G401 (cell line): Measurements from ENCODE around the gene CMIP. TPM values are rescaled to one million over a fixed set of nuclear protein-coding genes. Genes with fewer than 3 reads are reported as not detected.
"Not testable (repeated sequence)": the region's sequence is repeated elsewhere in the genome, so short reads cannot be mapped to it uniquely, and the experiment has no call there.

Experiments used
- DNase-seq: peaks from one replicate; pipeline ENCODE4 v3.0.0-alpha.2; 2015; ENCODE audit warnings: low spot score
- in situ Hi-C: cut with HindIII; loops from 2 replicates; pipeline ENCODE4 v1.10.0; 2016; ENCODE audit warnings: low sequenced_read_pairs, mixed read lengths
- total RNA-seq: library from RNA; depleted of rRNA; stranded (reverse); fragments of >200 nt; shearing (Covaris generic); gene quantifications from 2 replicates; pipeline ENCODE4 v1.2.3, GENCODE V29; 2014

The CMIP gene
- total RNA-seq, 1 experiment from 2014 or later = 8.6 TPM

DNA sequence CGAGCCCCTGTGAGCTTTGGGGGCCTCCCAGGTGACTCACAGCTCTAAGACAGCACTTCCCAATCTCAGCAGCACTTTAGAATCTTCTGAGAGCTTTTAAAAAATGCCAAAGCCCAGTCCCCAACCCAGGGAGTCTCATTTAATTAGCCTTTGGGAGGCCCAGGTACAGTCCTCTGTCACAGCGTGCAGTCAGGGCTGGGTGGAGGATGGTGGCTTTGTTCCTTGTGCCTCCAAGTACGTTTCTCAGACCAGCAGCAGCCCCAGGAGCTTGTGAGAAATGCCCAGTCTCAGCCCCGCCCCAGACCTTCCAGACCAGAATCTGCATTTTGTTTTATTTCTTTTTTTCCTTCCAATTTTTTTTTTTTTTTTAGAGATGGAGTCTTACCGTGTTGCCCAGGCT lies 27.4 kb upstream of the CMIP start:
- DNase-seq = no peak
- in situ Hi-C loops = no loop called here

GRCh38 chr16:81419806-81420205 lies 24.8 kb upstream of the CMIP start:
- in situ Hi-C loops = no loop called here
- no peak for DNase-seq

DNA sequence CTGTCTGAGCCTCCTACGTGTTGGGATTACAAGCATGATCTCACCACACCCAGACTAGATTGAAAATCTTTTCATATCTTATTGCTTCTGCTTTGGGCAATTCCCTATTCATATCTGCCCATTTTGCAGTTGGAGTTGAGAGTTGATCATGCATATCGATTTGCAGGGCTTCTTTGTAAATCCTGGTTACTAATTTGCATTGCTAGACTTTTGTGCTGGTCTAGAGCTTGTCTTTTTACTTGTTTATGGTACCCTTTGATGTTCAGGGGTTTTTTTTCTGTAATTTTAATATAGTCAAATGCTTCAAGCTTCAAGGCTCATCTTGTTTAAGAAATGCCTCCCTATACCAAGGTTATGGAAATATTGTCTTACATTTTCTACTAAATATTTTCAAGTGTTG lies 23.5 kb upstream of the CMIP start:
- in situ Hi-C loops = no loop called here
- no peak for DNase-seq

GRCh38 chr16:81421536-81421935 lies 23.1 kb upstream of the CMIP start:
- DNase-seq = no peak
- in situ Hi-C loops = no loop called here

DNA sequence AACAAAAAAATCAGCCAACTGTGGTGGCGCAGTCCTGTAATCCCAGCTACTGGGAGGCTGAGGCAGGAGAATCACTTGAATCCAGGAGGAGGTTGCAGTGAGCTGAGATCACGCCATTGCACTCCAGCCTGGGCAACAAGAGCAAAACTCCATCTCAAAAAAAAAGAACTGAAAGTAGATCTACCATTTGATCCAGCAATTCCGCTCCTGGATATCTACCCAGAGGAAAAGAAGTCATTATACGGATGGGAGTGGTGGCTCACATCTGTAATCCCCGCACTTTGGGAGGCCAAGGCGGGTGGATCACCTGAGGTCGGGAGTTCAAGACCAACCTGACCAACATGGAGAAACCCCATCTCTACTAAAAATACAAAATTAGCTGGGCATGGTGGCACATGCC lies 22.5 kb upstream of the CMIP start:
- in situ Hi-C loops, DNase-seq: not testable (repeated sequence)

GRCh38 chr16:81424771-81425170 lies 19.8 kb upstream of the CMIP start:
- DNase-seq = no peak
- in situ Hi-C loops = no loop called here

DNA sequence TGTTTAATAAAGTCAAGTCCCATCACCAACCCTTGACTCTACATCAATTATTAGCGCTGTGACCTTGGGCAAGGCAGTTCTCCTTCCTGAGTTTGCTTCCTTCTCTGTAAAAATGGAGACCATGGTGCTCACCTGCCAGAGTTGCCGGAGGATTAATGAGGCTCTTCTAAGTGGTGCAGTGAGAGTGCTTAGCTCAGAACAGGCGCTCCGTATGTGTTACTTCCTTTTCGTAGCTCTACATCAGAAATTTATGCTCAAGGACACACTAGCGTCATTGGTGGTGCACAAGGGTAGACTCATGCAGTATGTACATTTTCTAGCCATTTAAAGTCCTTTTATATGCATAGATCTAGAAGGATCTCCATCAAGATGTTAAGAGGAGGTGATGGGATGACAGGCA lies 17.4 kb upstream of the CMIP start:
- in situ Hi-C loops = no loop called here
- DNase-seq = no peak

DNA sequence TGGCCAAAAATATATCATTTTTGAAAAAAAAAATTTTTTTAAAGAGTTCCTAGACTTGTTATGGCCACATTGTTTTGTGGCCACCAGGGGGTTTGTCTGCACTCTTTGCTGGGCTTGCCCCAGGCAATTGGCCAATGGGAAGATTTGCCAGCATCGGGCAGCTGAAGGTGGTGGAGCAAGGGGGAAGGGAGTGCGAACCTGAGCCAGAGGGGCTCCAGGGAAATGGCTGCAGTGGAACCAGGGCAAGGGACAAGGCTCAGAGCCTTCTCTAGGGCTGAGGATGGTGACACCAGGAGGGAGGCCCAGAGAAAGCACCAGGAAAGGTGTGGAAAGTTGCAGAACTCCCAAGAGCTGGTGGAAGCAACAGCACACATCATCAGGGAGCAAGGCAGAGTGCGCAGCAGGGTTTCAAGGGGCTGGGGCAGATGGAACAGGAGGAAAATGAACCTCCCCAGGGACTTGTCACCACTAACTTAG lies 15.5 kb upstream of the CMIP start:
- in situ Hi-C loops = no loop called here
- DNase-seq = peak; percentile 23

GRCh38 chr16:81431554-81432353 lies 12.9 kb upstream of the CMIP start:
- in situ Hi-C loops = no loop called here
- no peak for DNase-seq

DNA sequence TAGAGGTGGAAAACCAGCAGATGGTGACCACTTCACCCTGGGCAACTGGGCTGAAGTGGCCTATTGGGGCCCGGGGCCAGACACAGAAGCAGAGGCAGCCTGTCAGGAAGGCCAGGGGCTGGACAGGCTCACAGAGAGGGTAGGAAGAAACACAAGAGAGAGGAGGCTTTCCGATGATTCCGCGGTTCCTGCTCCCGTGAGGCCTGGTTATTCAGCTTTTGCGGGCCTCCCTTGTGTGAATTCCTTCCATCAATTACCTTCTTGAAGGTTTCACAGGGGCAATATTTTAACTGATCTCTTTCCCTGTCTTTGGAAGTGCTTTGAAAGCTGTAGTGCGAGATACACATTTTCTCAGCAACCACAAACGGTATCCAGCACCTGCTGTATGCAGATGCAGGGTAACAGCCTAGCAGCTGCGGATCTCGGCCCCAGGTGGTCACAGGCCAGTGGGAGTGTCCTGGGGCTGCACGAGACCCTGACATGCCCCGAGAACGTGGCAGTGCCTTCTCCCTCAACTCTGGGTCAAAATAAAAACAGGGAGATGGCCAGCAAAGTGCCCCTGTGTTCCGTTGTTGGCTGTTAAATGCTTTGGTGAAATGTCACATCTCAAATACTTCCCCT lies 11.6 kb upstream of the CMIP start:
- no peak for DNase-seq
- in situ Hi-C loops = no loop called here

- no peak for DNase-seq
- in situ Hi-C loops = no loop called here
Observed at GRCh38 chr16:81435103-81435502, 9.5 kb upstream of the CMIP start.

- in situ Hi-C loops = no loop called here
Observed at GRCh38 chr16:81435567-81435966, 9.0 kb upstream of the CMIP start.

GRCh38 chr16:81436386-81436785 lies 8.2 kb upstream of the CMIP start:
- in situ Hi-C loops = no loop called here
- no peak for DNase-seq

More at GRCh38 chr16:81435567-81435966, 9.0 kb upstream of the CMIP start:
- DNase-seq = no peak

DNA sequence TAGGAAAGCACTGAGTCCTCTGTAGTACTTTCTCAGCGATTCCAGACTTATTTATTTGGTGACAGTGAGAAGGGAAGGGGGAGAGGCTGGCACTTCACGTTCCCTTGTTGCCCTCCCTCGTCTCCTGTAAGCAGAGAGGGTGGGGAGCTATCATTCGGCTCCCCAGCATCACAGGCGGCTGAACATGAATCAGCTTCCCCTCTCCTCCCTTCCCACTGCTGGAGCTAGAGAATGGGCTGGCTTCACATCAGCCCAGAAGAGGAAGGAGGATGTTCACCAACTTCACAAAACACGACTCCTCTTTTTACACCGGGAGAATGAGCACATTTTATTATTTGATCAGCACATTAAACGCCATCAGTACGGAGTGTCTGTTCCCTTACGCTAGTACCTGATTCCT lies 6.7 kb upstream of the CMIP start:
- in situ Hi-C loops = no loop called here
- DNase-seq = no peak

DNA sequence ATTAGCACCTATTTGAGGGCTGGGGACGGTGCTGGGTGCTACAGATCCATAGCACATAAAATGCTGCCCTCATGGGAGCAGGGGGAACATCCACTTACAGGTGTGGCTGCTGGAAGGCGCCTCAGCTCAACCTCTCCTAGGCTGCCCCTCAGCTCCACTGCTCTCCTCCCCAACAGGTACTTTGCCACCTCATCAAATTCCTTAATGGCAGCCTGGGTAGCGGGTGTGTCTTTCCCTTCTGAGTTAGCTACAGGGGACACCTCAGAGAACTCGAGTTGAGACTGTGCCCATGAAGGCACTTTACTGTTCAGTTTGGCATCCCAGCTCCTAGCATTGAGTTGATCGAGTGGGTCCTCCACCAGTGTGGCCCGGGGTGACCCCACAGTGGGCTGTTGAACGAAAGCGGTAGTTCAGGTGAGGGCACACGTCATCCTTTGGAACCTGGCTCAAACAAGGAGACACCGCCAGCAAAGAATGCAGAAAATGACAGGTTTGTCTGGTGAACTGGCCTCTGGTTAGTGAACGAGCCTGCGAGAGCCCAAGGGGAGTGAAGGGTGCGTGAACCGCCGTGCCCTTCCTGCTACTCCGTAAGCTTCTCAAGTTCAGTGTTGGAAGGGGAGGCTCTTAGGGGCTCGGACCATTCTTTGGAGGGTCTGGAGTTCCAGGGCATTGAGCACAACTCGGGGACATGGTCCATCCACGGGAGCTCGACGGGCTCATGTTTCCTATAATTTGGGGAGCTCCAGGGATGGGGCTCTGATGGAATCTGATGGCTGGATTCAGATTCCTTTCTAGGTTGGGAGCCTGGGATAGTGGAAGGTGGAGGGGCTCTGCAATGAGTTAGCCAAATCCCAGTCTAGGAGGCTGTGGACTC lies 3.5 kb upstream of the CMIP start:
- no peak for DNase-seq
- in situ Hi-C loops = no loop called here

DNA sequence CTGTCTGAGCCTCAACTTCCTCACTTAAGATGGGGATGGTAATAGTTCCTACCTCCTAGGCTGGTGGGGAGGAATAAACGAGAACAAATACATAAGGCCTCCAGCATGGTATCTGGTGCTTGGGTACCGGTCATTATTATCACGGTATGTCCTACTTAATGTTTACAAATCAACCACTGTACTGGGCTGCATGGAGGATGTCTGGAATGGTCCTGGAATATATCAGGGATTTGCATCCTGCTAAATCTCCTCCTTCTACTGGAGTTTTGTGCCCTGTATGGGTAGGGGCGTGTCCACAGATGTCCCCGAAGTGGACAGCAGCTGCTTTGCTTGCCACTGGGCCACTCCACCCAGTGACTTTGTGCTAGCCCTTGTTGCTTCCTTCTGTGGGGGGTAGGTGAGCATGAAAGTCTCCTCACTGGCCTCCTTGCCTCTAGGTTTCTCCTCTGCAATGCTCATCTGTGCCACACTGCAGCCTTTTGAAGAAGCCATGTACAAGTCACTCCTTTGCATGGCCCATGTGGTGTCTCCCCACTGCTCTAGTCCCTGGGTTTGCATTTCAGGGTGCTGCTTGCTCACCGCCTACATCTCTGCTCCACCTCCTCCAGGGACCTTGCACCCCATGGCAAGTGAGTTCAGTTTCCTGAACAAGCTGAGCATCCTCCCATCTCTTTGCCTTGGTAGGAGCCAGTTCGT lies 2.2 kb upstream of the CMIP start:
- in situ Hi-C loops = no loop called here
- peak; percentile 23 for DNase-seq

DNA sequence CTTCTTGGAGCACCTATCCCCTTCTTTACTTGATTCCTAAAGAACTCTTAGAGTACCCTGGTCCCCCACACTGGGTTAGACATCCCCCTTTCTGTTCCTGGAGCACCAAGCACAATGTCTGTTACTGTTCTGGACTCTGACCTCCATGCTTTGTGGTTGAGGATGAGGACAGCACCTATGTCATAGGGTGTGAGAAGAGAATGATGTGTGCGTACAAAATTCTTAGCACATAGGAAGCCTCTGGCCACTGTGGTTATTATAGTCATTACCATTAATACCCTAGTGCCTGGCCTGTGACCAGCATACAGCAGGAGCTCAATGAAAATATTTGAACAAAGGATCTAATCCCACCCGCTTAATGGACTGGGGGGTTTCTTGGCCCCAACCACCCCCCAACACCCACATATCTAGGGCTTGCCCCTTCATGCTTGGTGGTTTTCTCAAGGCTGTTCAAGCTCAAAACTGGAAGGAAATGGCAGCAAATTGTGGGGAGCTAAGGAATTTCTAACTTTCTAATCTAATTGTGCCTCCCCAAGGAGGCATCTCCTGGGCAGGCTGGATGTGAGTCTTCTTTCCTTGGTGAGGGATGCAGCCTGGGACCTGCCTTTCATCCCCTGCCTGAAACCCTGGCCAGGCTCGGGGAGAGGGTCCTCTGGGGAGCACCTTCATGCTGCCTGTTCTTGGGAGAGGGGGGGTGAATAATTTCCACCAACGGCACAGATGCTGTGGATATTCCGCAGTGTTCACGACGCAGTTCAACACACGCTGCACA lies 1.5 kb upstream of the CMIP start:
- in situ Hi-C loops = no loop called here
- peak; percentile 18 for DNase-seq

DNA sequence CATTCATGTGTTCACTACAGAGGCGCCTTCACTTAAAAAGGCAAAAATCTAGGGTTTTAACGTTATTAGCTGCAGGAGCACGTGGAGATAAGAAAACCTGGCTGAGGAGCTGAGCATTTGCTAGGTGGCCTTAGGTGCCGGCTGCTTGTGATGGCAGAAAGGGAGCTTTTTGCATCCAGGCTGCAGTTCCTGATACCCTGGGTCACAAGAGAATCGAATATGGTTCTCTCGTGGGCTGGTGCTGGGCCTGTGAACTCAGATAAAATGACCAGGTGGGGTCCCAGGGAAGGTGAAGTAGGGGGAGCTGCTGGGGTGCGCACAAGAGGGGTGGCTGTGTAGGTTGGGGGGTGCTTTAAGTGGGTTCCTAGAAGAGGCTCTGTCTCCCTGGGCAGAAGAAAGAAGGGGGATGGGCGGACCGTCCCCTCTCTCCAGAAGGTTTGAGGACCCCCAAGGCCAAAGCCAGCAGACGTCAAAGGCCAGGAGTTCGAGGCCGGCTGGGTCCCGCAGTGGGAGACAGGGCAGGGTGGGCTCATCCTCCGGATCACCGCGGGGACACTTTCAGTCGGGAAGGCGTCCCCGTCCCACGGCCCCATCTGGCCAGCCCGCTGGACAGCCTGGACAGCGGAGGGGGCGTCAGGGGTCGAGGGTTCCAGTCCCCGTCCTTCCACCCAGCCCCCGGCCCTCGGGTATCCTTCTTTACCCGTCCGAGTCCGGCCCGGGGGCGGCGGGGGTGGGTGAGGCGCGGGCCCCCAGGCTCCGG lies 740 bp upstream of the CMIP start:
- in situ Hi-C loops = no loop called here
- peak; percentile 49 for DNase-seq
